Stimulated activated memory B cell treated with anti-CD40 and anti-IgM and Interleukin-4, amounts not matched to agents 10 μg/mL and 1 μg/mL and 100 μg/mL, for 72 hours (primary cell): ENCODE measurements around the gene FPR2.
A peak's percentile ranks its signal among the peaks of the same experiment; 100 is the strongest.

Experiments
- ATAC-seq: fragments of 150-1000 bp; cut with Tn5 transposase; 2 replicates; pipeline ENCODE4 v1.10.0; 2021
- H3K27ac Mint-ChIP-seq: one replicate; pipeline ENCODE4 v1.8.0; 2022; ENCODE audit warnings: mild to moderate bottlenecking, mixed read lengths
- H3K27me3 Mint-ChIP-seq: one replicate; pipeline ENCODE4 v1.8.0; 2022; ENCODE audit warnings: mixed read lengths
- H3K36me3 Mint-ChIP-seq: one replicate; pipeline ENCODE4 v1.8.0; 2022; ENCODE audit warnings: mixed read lengths
- H3K4me1 Mint-ChIP-seq: one replicate; pipeline ENCODE4 v1.8.0; 2022; ENCODE audit warnings: mixed read lengths
- H3K4me3 Mint-ChIP-seq: one replicate; pipeline ENCODE4 v1.8.0; 2022; ENCODE audit warnings: mild to moderate bottlenecking, moderate library complexity, mixed read lengths
- H3K9me3 Mint-ChIP-seq: one replicate; pipeline ENCODE4 v1.8.0; 2022; ENCODE audit warnings: mixed read lengths

FPR2 gene, protein sequence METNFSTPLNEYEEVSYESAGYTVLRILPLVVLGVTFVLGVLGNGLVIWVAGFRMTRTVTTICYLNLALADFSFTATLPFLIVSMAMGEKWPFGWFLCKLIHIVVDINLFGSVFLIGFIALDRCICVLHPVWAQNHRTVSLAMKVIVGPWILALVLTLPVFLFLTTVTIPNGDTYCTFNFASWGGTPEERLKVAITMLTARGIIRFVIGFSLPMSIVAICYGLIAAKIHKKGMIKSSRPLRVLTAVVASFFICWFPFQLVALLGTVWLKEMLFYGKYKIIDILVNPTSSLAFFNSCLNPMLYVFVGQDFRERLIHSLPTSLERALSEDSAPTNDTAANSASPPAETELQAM

DNA sequence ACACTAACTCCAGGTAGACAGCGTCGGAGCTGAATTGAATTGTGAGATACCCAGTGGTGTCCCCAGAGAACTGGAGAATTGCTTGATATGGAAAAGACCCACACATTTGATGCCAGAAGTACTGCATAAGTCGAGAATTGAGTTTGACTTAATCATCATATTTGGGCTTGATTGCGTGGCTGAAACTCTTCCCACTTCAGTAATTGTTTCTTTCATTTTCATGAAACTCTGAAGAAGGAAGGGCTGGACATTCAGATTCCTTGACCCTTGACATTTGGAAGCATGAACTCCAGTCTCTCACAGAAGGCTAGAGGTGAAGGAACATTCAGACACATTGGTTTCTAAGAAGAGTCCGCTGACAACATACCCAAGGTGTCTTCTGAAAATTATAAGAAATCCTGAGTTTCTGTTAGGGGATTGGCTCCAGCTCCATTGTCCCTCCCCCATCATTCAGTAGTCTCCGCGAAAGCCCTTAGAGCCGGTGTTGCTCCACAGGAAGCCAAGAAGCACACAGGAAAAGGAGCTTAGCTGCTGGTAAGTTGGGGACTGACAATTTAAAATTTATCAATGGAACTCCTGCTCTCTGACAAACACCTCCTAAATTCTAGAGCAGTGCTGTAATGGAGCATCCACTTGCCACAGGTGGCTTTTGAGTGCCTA lies at the start of gene FPR2:
FPR2 (plus strand) TSS at position 484 of the 660 bp plus-strand sequence. CDS start 7,479 bp downstream, outside the sequence.
- Mint-ChIP-seq H3K27me3 (peaks cover 36% of the 10 kb centered on the region), H3K36me3 (no peaks in the 10 kb centered on the region), H3K27ac (no peak within 1 kb of the TSS), H3K9me3 (peaks cover 11% of the 10 kb centered on the region), H3K4me1 (no peaks in the 10 kb centered on the region), H3K4me3 (no peak within 1 kb of the TSS)
- no peak for ATAC-seq

DNA sequence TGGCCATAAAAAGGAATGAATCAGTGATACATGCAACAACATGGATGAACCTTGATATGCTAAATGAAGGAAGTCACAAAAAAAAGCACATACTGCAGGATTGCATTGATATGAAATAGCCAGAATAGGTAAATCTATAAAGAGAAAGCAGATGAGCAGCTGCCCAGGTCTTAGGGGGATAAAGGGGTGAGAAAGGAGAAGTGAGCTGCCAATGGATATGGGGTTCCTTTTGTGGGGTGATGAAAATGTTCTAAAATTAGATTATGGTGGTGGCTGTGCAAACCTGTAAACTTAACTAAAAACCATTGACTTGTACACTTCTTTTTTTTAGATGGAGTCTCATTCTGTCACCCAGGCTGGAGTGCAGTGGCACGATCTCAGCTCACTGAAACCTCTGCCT lies 49.3 kb upstream of the FPR2 start:
- Mint-ChIP-seq H3K27me3 (peaks cover 8% of the 10 kb centered on the region), H3K36me3 (peaks cover 9% of the 10 kb centered on the region), H3K9me3 (peaks cover 10% of the 10 kb centered on the region), H3K4me3 (no peak overlapping the region), H3K27ac (no peak overlapping the region), H3K4me1 (peaks cover 26% of the 10 kb centered on the region)
- no peak for ATAC-seq

DNA sequence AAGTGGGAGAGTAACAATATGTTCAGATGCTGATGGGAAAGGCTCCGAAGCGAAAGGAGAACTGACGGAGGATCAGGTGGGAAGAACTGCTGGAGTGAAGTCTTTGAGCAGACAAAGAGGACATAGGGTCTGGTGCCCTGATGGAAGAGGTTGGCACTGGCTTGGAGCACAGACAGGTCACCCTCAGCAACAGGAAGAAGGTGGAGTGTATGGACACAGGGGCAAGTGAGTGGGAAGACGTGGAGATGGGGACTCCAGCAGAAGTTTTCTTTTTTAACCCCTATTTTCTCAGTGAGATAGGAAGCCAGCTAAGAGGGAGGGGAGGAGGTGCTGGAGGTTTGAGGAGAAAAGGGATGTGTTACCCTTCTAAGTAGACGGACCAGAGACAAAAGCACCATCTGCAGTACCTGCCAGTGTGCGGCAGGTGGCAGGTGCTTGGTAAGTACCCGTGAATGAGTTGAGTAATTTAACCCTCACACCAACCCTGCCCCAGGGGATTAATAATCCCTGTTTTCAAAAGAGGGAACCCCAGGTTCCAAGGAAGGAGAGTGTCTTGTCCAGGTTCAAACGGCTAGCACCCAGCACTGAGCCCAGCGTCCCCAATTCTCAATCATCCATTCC lies 48.4 kb upstream of the FPR2 start:
- Mint-ChIP-seq H3K27ac (no peak overlapping the region), H3K4me1 (peaks cover 26% of the 10 kb centered on the region), H3K4me3 (no peak overlapping the region), H3K9me3 (peaks cover 10% of the 10 kb centered on the region), H3K36me3 (peaks cover 2% of the 10 kb centered on the region), H3K27me3 (peaks cover 14% of the 10 kb centered on the region)
- ATAC-seq = no peak

DNA sequence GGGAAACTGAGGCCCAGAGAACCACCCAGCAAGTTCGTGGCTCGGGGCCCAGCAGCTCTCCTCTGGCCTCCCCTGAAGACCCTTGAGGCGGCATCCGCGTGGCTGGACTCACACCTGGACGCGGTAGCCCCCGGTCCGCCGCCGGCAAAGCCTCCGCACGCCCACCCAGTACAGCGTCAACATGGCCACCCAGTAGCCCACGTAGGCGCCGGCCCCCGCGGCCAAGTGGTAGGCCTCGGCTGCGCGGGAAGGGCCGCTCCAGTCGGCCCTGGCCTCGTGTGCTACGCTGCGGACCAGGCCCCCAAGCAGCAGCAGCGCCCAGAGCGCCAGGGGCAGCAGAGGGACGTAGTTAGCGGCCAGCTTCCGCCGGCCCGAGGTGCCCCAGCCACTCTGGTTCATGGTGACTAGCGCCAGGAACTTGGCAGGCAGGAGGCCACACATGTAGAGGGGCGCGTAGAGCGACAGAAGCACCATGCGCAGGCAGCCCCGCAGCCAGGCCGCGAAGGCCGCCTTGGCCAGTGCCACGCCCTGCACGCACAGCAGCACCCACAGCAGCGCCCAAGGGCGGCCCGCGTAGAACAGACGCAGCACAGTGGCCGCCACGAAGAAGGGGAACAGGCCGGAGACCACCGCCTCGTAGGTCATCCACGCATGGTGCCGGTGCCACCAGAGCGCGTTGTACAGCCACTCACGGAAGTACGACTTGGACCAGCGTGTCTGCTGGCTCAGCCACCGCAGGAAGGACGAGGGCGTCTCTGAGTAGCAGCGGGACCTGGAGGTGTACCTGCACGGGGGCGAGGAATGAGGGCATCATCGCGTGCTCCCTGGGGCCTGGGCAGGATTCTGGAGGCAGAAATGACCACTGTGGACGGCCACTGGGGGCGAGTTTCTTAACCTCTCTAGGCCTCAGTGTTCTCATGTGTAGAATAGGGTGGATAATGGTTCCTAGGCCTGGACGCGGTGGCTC lies 47.4 kb upstream of the FPR2 start:
- Mint-ChIP-seq H3K9me3 (peaks cover 11% of the 10 kb centered on the region), H3K4me1 (peaks cover 26% of the 10 kb centered on the region), H3K4me3 (no peak overlapping the region), H3K36me3 (no peaks in the 10 kb centered on the region), H3K27ac (no peak overlapping the region), H3K27me3 (peaks cover 23% of the 10 kb centered on the region)
- ATAC-seq = no peak

DNA sequence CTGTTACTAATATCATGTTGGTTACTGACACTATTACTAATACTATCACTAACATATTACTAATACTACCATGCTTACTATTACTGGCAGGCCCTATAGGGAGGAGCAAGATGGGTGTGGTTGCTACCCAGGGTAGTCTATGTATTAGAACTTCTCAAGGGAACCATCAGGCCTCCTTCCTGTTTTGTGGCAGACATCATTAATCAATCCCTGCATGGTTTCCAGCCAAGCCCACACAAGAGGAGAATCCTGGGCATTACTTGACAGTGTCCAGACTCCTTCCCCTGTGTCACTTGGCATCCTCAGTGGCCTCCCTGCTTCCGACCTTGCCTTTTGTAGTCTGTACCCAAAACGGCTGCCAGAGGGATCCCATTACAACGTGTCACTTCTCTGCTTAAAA lies 46.1 kb upstream of the FPR2 start:
- no peaks in the 10 kb centered on the region for H3K36me3 Mint-ChIP-seq
- H3K4me3 Mint-ChIP-seq = no peak overlapping the region
- peaks cover 34% of the 10 kb centered on the region for H3K27me3 Mint-ChIP-seq
- H3K27ac Mint-ChIP-seq = no peak overlapping the region
- no peak for ATAC-seq
- H3K4me1 Mint-ChIP-seq = peaks cover 26% of the 10 kb centered on the region
- H3K9me3 Mint-ChIP-seq = peaks cover 14% of the 10 kb centered on the region

DNA sequence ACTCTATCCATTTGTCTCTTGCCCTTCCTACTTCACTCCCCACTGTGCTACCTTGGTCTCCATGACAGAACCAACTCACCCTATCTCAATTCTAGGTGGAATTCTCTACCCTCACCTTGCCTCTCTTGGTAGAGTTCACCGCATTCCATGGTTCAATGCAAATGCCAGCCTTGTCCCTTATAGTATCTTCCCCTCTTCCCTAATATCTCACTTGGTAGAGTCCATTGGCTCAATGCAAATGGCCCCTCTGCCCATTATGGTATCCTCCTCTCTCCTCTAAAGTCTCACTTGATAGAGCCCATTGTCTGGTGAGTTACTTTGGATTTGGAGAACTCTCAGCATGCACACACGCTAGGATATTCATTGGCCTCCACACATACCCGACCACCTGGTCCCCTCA lies 45.1 kb upstream of the FPR2 start:
- Mint-ChIP-seq H3K27ac (no peak overlapping the region), H3K27me3 (peaks cover 39% of the 10 kb centered on the region), H3K9me3 (peaks cover 14% of the 10 kb centered on the region), H3K4me3 (no peak overlapping the region), H3K4me1 (peaks cover 17% of the 10 kb centered on the region), H3K36me3 (no peaks in the 10 kb centered on the region)
- ATAC-seq = no peak

DNA sequence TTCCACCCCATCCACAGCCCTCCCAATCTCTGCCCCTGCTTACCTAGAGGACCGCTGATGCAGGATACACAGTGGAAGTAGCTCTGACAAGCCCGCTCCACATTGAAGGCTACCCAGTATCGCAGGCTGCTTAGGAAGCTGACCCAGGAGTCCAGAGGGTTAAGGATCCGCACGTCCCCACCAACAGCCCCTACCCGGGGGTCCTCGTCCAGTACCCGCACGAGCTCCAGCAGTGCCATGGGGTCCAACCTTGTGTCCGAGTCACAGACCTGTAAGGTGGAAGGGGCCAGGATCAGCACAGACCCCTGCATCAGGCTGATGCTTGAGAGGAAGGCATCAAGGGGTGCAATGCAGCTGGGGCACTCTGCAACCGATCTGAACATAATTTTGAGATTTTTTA lies 44.1 kb upstream of the FPR2 start:
- no peak for ATAC-seq

DNA sequence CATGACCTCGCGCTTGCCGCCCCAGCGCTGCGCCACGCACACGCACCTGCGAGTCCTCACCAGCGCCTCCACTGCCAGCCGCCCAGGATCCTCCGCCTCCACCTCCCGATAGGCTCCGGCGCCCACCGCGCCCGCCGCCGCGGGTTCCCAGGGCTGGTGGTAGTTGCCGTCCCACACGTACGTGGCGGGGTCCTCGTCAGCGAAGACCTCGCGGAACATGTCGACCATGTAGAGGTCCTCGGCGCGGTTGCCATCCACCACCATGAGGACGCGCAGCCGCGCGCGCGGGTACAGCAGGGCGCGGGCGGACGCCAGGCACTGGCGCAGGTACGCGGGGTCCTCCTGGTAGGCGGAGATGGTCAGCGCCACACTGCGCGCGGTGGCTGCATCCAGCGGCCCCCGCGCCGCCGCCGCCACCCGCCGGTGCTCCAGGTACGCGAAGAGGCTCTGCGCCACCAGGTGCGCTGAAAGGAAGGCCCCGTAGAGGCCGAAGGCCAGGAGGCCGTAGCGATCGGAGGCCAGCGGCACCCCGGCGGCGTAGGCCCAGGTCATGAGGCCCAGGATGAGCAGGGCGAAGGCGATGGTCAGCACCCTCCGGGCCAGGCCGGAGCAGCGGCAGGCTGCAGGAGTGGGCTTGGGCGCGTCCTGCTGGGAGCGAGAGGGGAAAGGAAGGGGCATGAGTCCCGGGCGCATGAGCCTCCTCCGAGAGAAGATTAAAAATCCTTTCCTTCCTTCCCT lies 41.6 kb upstream of the FPR2 start:
- Mint-ChIP-seq H3K9me3 (peaks cover 24% of the 10 kb centered on the region), H3K36me3 (no peaks in the 10 kb centered on the region), H3K4me1 (peaks cover 4% of the 10 kb centered on the region), H3K4me3 (no peak overlapping the region), H3K27me3 (peaks cover 55% of the 10 kb centered on the region), H3K27ac (no peak overlapping the region)
- ATAC-seq = peak; percentile 24

More for the DNA sequence above, 44.1 kb upstream of the FPR2 start:
- H3K27ac Mint-ChIP-seq = no peak overlapping the region
- peaks cover 39% of the 10 kb centered on the region for H3K27me3 Mint-ChIP-seq
- H3K9me3 Mint-ChIP-seq = peaks cover 14% of the 10 kb centered on the region
- H3K4me3 Mint-ChIP-seq = no peak overlapping the region
- peaks cover 6% of the 10 kb centered on the region for H3K4me1 Mint-ChIP-seq
- H3K36me3 Mint-ChIP-seq = no peaks in the 10 kb centered on the region

DNA sequence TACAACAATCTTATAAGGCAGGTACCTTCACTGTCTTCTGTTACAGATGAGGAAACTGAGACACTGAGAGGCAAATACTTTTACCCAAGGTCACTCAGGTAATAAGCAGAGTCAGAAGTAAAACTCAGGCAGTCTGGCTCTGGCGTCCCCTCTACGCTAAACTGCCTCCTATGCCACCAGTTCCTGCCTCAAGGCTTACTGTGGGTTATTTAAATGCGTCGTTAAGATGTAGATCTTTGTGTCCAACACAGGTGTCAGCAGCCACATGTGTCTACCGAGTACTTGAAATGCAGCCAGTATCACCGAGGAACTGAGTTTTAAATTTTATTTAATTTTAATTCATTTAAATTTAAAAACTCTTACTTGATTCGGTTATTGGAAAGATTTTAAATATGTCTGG lies 39.1 kb upstream of the FPR2 start:
- Mint-ChIP-seq H3K36me3 (peaks cover 5% of the 10 kb centered on the region), H3K4me3 (no peak overlapping the region), H3K27me3 (peaks cover 65% of the 10 kb centered on the region), H3K4me1 (peaks cover 4% of the 10 kb centered on the region), H3K27ac (no peak overlapping the region), H3K9me3 (peaks cover 18% of the 10 kb centered on the region)
- ATAC-seq = no peak

DNA sequence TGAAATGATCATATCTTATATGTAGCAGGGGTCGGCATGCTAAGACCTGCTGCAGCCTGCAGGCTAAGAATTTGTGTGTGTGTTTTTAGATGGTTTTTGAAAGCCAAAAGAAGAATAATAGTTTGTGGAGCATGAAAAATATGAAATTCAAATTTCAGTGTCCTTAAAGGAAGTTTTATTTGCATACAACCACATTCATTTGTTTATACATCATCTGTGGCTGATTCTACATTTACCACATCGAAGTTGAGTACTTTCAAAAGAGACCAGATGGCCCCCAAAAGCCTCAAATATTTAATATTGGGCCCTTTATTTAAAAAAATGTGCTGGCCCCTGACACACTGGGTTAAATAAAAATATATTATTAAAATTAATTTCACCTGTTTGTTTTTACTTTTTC lies 38.5 kb upstream of the FPR2 start:
- H3K27ac Mint-ChIP-seq = no peak overlapping the region
- peaks cover 18% of the 10 kb centered on the region for H3K9me3 Mint-ChIP-seq
- peaks cover 4% of the 10 kb centered on the region for H3K4me1 Mint-ChIP-seq
- no peak overlapping the region for H3K4me3 Mint-ChIP-seq
- peaks cover 67% of the 10 kb centered on the region for H3K27me3 Mint-ChIP-seq
- no peak for ATAC-seq
- peaks cover 5% of the 10 kb centered on the region for H3K36me3 Mint-ChIP-seq

DNA sequence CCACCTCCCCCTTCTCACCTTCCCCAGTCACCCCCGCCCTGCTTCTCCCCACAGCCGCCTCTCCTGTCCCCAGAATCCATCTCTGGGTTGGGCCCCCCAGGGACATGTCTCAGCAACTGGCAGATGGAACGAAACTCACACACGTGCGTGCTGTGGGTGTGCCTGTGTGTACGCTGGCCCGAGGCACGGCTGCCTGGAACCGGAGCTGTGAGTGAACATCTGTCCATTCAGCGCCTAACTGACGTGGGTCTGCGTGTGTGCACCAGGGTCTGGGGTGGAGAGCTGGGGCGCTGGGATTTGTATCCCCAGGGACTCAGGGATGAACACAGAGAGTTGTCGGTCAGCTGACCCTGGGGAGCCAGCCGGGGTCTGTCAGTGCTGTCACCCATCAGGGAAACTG lies 36.4 kb upstream of the FPR2 start:
- Mint-ChIP-seq H3K36me3 (peaks cover 5% of the 10 kb centered on the region), H3K4me1 (peaks cover 4% of the 10 kb centered on the region), H3K27ac (no peak overlapping the region), H3K9me3 (peaks cover 19% of the 10 kb centered on the region), H3K27me3 (peaks cover 71% of the 10 kb centered on the region), H3K4me3 (no peak overlapping the region)
- no peak for ATAC-seq

DNA sequence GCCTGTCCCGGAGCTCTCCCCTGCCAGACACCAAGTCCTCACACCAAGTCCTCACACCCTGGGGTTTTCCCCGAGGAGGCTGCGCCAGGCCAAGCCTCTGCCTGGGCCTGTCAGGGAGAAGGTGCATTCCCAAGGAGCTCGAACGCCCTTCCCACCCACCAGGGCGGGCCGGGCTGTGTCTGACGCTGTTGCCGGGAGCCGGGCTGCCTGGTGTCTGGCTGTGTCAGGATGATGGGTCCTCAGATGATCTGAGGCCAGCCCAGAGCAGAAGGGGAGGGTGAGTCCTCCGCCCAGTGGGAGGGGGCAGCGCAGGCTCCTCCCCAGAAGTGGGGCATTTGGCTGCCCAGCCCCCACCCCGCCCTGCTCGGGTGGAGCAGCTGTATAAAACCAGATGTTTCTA lies 34.9 kb upstream of the FPR2 start:
- H3K36me3 Mint-ChIP-seq = peaks cover 5% of the 10 kb centered on the region
- no peak for ATAC-seq
- H3K27me3 Mint-ChIP-seq = peaks cover 64% of the 10 kb centered on the region
- H3K4me1 Mint-ChIP-seq = peaks cover 4% of the 10 kb centered on the region
- H3K4me3 Mint-ChIP-seq = no peak overlapping the region
- H3K27ac Mint-ChIP-seq = no peak overlapping the region
- H3K9me3 Mint-ChIP-seq = peaks cover 27% of the 10 kb centered on the region

DNA sequence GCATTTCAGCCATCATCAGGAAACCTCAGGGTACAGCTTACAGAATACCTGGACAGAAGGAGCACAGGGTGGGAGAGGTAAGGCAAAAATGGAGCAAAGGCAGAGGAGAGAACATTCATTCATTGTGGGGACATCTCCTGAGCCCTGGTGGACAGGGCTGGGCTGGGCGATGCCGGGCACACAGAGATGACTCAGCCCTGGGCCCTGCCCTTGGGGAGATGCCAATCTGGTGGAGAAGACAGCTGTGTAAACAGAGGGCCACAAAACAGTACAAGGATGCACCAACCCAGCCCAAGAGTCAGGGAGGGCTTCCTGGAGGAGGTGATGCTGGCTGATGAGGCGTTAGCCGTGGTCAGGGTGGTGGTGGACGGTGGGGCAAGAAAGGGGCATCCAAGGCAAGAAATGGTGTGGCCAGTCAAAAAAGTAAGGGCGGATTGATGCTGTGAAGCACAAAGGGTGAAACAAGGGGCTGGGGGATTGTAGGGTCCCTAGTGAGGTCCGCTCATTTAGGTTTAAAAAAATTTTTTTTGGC lies 33.6 kb upstream of the FPR2 start:
- H3K27me3 Mint-ChIP-seq = peaks cover 73% of the 10 kb centered on the region
- peaks cover 30% of the 10 kb centered on the region for H3K9me3 Mint-ChIP-seq
- H3K27ac Mint-ChIP-seq = no peak overlapping the region
- H3K4me3 Mint-ChIP-seq = no peak overlapping the region
- peaks cover 5% of the 10 kb centered on the region for H3K36me3 Mint-ChIP-seq
- peaks cover 4% of the 10 kb centered on the region for H3K4me1 Mint-ChIP-seq
- no peak for ATAC-seq

DNA sequence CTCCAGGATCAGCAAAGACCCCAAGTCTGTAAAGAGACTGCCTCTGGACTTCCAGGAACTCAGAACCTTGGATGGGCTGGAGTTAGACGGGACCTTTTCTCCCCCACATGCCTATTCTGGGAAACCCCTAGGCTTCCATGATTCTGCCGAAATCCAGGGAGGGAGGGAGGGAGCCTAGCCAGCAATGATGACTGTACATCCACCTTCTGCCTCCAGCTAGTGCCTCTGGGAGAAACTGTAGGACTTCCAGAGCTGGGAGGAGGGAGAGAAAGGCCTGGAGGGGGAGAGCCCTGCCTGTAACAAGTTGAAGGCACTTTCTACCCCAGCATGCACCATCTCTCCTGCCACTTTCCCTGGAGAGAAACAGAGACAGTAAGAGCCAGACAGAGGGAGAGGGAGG lies 31.2 kb upstream of the FPR2 start:
- peaks cover 5% of the 10 kb centered on the region for H3K36me3 Mint-ChIP-seq
- H3K27me3 Mint-ChIP-seq = peaks cover 53% of the 10 kb centered on the region
- H3K27ac Mint-ChIP-seq = no peak overlapping the region
- peaks cover 19% of the 10 kb centered on the region for H3K9me3 Mint-ChIP-seq
- H3K4me1 Mint-ChIP-seq = no peaks in the 10 kb centered on the region
- no peak overlapping the region for H3K4me3 Mint-ChIP-seq
- ATAC-seq = no peak
